NCI-H446 treated with DMSO at 0.1 percent for 48 hours (cell line): ENCODE data around the gene SBF2.

Source experiments
- DNase-seq: peaks from one replicate; lab custom pipeline; 2025; lab: John Stamatoyannopoulos, UW

The SBF2 gene

DNA sequence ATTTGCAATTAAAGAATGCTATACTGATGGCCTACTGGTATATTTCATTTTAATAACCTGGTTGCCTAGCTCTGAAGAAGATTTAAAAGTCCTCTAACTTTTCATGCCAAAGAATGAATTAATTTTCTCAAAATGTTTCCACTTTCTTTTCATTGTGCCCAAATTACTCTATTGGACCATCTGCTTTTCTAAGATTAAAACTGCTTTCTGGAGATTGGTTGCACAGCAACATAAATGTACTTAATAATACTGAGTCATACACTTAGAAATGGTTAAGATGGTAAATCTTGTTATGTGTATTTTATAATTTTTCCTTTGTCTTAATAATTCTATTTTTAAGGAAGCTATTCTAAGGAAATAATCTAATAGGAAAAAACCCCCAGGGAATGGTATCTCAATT, 479.9 kb downstream of the SBF2 start:
- no peak for DNase-seq

DNA sequence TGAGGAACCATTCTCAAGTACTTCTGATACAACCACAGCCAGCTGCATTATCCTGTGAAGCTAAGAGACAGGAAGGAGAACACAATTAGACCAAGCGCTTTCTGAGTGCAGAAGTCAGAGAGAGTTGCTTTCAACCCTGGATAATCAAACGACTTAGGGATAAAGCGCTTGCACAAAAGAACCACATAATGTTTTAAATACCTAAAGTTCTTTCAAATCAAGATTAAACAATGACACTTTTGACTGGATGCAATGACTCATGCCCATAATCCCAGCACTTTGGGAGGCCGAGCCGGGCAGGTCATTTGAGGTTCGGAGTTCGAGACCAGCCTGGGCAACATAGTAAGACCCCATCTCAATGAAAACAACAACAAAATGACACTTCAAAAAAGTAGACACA, 485.1 kb downstream of the SBF2 start:
- DNase-seq: no peak

DNA sequence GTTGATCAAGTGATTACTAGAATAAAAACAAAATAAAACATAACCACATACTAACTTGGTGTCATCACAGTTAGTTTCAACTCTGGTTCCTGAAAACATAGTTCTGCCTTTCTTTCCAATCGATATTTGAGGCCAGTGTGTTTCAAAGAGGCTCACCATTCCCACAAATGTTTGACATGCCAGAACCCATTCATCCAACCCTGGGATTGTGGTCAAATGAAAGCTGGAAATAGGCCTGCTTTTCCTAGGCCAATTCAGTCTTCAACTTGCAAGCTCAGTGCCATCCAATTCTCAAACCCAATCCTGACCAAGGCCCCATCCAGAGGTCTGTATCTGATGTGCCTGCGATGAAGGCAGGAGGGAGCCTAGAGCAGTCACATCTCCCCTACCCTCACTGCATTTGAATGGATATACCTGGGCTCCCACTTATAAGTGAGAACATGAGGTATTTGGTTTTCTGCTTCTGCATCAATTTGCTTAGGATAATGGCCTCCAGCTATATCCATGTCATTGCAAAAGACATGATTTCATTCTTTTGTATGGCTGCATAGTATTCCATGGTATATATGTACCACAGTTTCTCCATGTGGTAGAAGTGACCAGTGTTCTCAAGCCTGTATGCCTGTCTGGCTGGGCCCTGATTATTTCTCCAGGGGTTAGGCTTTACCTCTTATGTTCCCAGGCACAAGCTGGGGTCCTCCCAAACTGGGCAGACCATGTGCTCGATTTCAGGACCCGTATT, 486.9 kb downstream of the SBF2 start:
- no peak for DNase-seq

DNA sequence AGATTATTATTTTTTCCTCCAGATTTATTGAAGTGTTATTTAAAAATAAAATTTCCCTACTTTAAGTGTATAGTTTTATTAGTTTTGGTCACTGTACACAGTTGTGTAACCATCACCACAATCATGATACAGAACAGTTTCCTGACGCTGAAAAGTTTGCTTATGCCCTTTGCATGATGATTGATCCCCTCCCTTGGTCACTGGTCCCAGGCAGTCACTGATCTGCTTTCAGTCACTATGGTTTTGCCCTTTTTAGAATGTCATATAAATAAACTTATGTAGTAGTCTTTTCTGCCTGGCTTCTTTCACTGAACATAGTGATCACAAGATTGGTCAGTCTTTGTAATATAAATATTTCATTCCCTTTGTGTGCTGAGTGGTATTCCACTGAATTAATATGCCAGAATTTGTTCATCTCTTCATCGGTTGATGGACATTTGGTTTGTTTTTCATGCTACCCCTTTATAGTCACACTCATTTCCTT, 489.6 kb downstream of the SBF2 start:
- DNase-seq: no peak

DNA sequence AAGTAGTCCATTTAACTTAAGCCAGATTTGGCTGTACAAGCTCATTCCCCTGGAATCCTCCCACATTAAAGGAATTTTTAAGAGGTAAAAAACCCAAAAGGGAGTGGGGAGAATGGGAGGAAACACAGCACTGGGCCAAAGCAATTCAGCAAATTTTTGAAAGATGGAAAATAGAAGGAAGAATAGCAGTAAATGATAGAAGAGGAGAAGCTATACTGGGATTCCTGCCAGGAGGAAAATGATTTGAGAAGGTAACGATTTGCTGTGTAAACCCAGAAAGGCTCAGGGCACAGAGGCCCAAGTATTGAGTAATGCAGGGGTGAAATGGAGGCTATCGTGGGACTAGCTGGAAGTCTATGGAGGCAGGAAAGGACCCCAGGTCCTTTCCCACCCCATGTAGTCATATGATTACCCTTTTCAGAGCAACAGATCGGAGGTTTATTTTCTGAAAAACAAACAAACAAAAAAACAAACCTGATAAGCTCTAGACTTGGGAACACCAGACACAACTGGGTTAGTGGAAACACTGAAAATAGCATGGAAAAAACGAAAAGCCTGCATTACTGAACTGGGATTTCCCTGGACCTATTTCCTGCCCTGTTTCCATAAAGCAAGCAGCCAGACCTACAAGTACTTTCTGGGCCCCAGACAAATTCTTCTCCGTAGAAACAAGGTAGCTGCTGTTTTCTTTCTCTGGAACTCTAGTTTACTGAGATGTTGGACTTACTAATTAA, 490.2 kb downstream of the SBF2 start:
- DNase-seq: no peak

DNA sequence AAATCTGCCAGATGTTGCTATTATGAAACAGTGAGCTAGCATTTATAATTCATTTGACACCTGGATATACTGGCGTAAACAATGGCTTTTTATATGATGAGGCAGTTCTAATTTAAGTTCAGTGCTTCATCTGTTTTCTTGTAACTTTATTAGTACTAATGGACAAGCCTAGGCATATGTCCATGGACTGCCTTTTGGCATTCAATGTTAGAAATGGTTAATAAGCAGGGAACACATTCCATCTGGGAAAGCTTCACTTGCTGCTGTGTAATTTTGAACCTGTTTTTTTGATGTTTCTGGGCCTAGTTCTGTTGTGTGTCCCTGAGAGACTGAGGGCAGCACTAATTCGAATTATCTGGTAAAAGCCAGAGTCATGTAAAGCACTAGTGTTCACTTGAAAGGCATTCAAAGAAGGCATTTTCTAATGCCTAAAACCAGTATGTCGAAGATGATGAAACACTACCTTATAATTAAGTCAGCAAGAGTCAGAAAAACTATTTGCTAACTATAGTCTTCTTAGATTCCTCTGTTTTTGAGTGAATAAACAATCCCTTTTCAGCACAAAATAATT, 491.6 kb downstream of the SBF2 start:
- DNase-seq: peak; percentile 75

DNA sequence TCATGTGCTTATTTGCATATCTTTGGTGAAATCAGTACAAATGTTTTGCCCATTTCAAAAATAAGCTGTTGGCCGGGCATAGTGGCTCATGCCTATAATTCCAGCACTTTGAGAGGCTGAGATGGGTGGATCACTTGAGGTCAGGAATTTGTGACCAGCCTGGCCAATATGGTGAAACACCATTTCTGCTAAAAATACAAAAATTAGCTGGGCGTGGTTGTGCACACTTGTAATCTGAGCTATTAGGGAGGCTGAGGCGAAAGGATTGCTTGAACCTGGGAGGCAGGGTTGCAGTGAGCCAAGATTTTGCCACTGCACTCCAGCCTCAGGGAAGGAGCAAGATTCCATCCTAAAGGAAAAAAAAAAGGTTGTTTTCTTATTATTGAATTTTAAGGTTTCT, 494.1 kb downstream of the SBF2 start:
- DNase-seq: no peak

DNA sequence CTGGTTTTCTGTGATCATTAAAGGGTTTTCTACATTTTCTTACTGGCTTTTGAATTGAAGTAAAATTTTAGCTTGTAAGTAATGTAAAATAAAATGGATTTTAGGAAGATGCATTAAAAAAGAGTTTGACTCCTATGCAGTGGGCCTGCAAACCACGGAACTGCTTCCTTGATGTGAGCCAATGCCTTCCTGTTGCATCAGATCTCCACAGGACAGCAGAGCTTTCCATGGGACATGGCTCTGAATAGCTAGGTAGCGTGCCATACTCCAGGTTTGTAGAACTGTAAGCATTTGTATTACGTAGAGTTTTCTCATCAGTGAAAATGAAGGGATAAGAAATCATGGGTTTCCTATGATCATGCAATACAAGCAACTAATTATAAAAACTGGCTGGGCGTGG, 496.7 kb downstream of the SBF2 start:
- no peak for DNase-seq

DNA sequence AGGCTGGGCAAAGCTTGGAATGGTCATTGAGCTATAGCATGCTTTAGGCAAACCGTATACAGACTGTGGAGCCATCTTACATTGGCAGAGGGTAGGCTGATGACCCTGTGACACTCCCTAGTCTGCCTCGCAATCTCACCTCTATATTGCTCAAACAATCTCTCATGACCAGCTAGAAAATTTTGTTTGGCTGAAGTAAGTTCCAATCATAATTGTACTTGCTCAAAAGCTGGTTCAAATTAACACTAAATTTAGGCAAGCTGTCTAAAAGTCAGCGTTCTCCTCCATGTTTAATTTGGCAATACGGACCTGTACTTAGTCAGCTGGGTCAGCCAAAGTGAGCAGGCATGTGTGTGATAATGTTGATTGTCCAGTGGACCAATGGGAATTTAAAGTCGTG, 497.2 kb downstream of the SBF2 start:
- DNase-seq: no peak

DNA sequence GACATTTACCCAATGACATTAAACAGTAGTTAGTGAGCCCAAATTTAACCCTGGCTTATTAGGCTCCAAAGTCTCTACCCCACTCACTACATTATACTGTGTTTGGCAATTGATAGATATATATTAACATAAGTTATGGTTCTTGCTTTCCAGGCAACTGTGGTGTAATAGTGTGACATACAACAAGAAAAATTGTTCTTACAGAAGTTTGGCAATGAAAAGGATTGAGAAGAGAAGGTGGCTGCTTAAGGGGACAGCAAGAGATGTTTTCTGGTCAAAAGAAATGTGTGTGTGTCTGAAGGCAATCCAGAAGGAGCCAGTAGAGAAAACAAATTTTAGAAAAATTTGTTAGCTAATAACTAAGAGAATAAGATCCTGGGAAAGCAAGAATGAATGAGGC, 497.8 kb downstream of the SBF2 start:
- no peak for DNase-seq

DNA sequence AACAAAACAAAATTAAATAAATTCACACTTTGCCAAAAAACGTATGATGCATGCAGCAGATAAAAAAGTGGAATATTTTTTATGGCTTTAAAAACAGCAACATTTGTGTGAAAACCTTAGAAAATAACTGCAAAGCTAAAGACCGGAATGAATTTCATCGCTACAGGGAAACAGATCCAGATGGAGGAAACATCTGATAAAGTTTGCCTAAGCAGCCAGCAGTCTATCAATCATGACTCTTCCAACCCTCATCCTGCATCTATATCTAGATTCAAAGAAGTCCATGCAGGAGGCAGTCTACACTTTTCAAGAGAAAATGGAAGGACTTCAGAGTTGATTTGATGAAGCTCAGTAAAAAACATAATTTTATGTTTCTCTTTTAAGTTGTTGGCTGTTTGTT, 503.3 kb downstream of the SBF2 start:
- DNase-seq: no peak

DNA sequence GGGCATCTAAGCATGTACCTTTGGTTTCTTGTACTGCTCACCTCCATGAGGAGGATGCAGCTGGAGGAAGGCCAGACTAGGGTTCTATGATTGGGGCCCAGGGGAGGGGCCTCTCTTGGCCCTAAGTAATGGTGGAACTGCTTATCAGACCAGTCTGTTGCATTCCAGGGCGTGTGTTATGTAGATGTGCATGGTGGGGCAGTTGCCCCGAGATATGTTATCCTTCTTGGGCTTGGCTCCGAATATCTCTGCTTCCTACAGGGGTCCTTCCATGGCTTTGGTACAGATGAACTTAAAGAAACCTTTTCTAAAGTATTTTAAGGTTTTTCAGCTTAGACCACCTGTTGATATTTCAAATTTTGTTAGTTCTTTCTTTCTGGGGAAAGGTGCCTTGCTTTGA, 504.1 kb downstream of the SBF2 start:
- DNase-seq: no peak

DNA sequence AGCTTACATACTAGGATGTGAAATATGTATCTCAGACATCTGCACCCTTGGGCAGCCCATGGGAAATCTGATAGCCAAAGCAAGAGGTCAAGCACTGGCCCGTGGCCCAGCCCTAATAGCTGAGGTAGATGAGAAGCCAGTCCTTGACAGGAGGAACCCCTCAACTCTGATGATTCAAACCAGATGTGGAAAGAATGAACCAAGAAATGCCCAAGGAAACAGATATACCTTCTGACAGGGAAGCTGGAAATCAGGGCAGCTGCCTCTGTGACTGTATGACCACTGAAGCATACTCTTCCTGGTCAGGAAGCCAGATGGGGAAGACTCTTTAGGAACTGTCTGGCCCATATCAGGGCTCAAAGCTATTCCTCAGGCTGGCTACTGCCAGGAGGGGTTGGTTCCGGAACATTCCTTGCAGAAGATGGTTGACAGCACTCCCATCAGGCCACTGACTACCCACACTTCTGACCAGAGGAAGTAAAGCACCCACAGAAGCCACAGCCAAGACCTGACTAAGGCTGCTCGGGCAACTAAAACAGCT, 506.0 kb downstream of the SBF2 start:
- no peak for DNase-seq

DNA sequence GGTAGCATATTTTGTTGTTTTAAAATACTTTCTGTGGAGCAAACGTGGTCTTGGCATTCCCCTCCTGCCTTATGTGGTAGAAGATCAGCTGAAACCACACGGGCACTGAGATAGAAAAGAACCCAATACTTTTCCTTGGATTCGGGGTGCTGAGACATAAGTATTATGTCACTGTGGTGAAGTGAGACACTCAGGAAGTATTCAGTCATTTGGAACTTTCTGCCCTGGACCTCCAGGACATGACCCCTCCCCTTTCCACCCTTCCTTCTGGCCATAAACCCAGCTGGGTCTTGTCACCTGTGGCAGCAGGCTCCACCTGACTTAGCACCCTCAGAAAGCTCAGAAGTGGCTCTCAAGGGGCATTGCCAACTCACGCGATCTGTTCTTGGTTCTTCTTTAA, 506.8 kb downstream of the SBF2 start:
- DNase-seq: no peak

DNA sequence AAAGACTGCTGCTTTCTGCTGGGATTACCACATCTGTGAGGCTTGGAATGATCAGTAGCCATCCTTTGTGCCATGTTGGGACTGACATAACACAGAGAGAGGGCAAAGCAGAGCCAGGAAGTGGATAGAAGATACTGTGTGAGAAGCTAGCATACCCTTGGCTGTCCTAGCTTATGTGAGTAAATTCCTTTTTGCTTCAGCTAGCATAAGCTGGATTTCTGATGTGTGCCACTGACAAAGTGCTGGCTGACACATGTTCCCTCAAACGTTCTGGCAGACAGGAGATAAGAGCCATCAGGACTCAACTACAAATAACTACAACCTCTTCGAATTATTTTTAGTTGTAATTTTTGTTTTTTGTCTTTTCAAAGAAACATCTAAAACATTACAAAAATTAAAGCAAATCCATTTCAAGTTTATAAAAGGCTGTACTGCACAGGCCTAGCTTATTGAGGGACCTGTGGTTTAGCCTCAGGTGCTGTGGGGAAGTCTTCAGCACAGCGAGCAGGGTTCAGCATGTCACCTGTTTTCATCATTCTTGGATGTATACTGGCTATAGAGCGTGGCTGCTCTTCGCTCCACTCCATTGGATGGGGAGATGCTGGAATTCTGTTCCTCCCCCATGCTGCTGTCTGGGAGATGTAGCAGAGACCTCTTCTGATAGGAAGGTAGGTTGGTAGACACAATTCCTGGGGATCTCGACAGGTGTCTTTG, 509.3 kb downstream of the SBF2 start:
- DNase-seq: no peak

DNA sequence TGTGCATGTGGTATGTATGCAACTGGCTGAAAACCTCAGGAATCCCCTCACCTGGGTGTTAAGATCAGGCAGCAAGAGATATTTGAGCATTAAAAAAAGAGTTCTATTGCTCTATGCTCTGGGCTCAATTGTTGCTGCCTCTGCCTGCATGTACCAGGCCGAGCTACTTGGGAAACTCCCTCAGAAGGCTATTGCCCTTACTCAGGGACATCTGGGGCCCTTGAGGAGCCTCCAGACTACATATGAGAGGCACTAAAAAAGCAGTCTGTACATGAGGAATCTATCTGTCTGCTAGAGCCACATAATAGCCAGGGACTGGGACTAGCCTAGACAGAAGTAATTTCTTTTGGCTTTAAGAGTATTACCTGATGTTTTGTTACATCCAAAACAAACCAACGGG, 510.0 kb downstream of the SBF2 start:
- DNase-seq: no peak

DNA sequence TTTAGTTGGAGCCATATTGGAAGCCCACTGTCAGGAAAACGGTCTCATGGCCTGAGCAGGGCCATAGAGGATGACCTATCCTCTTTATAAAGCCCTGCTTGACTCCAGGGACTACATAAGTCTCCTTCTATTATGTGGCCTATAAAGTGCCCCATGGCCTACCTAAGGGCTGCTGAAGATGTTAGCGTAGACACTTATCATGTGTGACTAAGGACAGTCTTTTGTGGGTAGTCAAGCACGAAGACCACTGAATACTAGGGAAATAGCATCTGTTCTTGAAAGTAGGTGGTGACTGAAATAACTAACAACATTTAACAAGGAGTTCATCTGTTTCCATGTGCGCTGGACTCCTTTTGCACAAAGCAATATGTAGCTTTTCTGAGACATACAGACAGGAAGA, 513.1 kb downstream of the SBF2 start:
- DNase-seq: no peak

DNA sequence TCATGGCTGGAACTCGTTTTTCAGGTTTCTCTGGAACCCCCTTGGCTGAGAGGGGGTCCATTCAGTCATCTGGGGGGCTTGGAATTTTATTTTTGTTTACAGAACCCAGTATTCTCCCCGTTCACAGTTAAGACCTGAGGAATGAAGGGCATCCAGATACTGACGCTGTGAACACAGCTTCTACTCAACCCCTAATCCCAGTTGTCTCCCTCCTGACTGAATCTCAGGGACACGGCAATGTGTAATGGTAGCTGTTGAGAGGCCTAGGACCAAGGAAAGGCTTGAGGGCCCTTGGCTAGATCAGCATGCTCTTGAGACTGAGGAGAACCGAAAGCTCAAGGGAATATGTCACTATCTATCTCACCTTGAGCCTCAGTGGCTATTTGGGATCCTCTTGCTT, 516.5 kb downstream of the SBF2 start:
- DNase-seq: no peak

DNA sequence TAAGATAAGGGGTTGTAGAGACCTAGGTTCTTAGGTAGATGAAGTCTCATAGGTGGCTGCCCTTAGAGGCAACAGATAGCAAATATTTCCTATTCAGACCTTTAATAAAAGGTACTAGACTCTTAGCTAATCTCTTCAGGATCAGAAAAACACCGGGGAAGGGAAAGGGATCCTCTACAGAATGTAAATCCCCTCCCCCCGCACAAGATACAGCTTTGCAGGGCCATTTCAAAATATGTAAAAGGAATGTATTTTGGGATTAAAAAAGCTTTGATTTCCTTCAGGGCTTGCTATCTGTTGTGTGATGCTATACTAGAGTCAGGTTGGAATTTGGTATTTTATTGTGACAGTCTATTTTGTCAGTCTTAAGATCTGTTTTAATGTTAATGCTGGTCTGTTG, 517.0 kb downstream of the SBF2 start:
- no peak for DNase-seq

DNA sequence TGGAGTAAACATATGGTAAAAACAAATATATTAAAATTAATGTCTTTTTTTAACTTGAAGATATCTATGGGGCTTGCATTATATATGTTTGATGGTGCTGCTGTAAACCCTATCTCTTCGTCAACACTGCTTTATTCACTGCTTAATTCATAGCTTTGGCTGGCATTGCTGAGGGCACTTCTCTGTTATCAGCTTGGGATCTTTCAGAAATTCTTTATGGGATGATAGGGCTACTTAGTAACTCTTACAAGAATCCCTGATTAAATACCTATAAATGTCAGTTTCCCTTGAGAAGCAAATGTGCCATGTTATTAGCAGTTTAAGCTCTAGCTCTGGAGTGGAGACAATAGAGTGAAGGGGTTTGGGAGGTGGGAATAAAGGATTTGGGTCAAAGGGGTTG, 517.8 kb downstream of the SBF2 start:
- DNase-seq: no peak

DNA sequence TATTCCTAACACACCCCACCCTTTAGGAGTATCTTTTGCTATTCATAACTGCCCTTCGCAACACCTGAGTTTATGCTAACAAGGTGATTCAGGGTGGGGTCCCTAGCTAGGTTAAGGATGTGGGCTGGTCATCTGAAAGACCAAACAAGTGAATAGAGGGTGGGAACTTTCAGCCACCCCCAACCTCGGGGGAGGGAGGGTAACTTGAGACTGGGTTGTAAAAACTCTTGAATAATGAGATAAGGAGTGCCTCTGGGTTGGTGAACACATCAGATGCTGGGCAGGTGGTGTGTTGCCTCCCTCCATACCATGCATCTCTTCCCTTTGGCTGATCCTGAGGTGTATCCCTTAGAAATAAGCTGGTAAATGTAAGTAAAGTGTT, 518.6 kb downstream of the SBF2 start:
- no peak for DNase-seq

DNA sequence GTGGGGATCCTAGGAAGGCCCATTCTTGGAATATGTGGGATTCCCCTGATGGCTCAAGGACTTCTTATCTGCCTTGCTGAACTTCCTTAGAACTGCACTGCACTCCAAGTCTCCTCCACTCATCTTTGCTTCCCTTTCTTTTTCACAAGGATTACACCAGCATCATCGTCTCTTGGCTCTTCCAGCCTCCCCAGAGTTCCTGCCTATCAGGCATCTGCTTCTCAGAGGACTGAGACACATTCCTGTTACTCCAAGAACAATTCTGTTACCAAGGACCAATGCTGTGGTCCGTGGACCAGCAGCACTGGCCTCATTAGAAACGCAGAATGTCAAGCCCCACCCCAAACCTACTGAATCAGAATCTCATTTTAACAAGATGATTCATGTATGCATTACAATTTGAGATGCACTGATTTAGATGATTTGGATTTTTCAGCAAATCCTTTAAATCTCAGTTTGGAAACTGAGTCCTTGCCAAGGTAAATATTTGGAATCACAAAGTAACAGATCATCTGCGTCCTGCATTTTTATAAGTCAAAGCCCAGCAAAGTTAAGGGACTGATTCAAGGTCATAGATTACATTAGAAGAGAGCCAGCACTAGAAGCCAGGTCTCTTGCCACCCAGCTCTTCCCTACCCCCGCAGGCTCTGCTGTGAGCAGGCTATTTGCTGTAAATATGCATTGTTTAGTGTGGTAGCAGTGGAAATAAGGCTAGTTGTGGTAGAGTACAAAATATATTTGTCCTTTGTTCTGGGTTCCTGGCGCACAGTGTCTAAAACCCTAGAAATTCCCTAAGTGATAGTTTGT, 519.2 kb downstream of the SBF2 start:
- no peak for DNase-seq
